IPS DF 4.7 (cell line): ENCODE measurements around the gene SLC13A4.

ENCODE experiments used
- DNase-seq: peaks from one replicate; pipeline ENCODE4 v3.0.0-alpha.2; 2013; ENCODE audit warnings: low spot score; ENCODE audit errors: extremely low read depth

Gene SLC13A4

GRCh38 chr7:135718794-135719437 lies 9.1 kb downstream of the SLC13A4 start:
- no peak for DNase-seq

GRCh38 chr7:135718219-135718618 lies 9.8 kb downstream of the SLC13A4 start:
- no peak for DNase-seq

GRCh38 chr7:135717693-135718092 lies 10.3 kb downstream of the SLC13A4 start:
- DNase-seq: no peak

- DNase-seq: no peak
Observed at GRCh38 chr7:135716677-135717238, 11.2 kb downstream of the SLC13A4 start.

- DNase-seq: no peak
Observed at GRCh38 chr7:135715673-135716072, 12.3 kb downstream of the SLC13A4 start.

GRCh38 chr7:135715055-135715522 lies 12.9 kb downstream of the SLC13A4 start:
- DNase-seq: no peak

- no peak for DNase-seq
Observed at GRCh38 chr7:135714534-135715009, 13.4 kb downstream of the SLC13A4 start.

- DNase-seq: no peak
Observed at GRCh38 chr7:135713836-135714470, 14.0 kb downstream of the SLC13A4 start.

- no peak for DNase-seq
Observed at GRCh38 chr7:135712796-135713195, 15.2 kb downstream of the SLC13A4 start.

GRCh38 chr7:135712182-135712782 lies 15.7 kb downstream of the SLC13A4 start:
- DNase-seq: no peak

GRCh38 chr7:135711139-135711469 lies 16.9 kb downstream of the SLC13A4 start:
- no peak for DNase-seq

- DNase-seq: no peak
Observed at GRCh38 chr7:135710417-135711138, 17.4 kb downstream of the SLC13A4 start.

- DNase-seq: no peak
Observed at GRCh38 chr7:135709508-135709907, 18.5 kb downstream of the SLC13A4 start.

GRCh38 chr7:135708041-135708440 lies 19.9 kb downstream of the SLC13A4 start:
- no peak for DNase-seq

- DNase-seq: no peak
Observed at GRCh38 chr7:135707570-135707966, 20.4 kb downstream of the SLC13A4 start.

- DNase-seq: no peak
Observed at GRCh38 chr7:135706858-135707569, 21.0 kb downstream of the SLC13A4 start.

- DNase-seq: no peak
Observed at GRCh38 chr7:135706038-135706742, 21.8 kb downstream of the SLC13A4 start.

- DNase-seq: no peak
Observed at GRCh38 chr7:135704698-135705097, 23.3 kb downstream of the SLC13A4 start.

GRCh38 chr7:135704074-135704473 lies 23.9 kb downstream of the SLC13A4 start:
- no peak for DNase-seq

GRCh38 chr7:135697276-135698049 lies 30.5 kb downstream of the SLC13A4 start:
- DNase-seq: no peak
